NCI-H446 treated with DMSO at 0.1 percent for 48 hours (cell line): ENCODE data around the gene DGKG.

ENCODE experiments used
- DNase-seq: peaks from one replicate; lab custom pipeline; 2025; lab: John Stamatoyannopoulos, UW

The DGKG gene

DNA sequence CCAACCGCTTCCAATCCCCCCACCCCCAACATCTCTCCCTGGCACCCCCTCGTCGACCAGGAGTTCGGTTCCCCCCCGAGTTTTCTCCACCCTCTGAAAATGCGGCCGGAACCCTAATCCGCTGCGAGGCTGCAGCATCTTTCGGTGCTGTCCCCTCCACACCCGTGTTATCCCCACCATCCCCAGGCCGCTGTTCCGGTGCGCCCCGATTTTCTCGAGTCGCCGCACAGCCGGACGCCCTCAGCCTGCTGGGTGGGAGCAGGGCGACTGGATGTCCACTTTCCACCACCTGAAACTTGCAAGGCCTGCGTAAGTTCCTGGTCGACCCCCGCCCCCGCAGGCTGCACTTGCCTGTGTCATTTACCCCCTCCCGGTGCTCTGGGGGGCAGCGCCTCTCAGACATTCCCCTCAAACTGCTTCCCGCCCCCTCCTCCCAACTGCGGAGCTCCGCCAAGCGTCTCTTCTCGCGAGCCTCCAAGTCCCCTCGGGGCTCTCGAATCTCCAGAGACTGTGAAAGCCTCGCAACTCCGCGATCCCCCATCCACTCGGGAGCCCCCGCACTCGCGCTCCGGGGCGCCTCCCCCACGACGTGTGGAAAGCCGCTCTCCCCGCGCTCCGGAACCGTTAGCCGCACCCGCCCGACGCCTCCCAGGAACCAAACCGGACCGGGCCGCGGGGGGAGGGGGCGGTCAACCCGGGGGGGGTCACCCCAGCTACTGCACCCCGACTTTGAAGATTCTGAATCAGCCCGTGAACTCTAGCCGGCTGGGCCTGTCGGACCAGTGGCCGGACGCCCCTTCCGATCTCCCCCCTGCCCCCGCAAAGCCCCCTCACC, 253.7 kb downstream of the DGKG start:
- no peak for DNase-seq

DNA sequence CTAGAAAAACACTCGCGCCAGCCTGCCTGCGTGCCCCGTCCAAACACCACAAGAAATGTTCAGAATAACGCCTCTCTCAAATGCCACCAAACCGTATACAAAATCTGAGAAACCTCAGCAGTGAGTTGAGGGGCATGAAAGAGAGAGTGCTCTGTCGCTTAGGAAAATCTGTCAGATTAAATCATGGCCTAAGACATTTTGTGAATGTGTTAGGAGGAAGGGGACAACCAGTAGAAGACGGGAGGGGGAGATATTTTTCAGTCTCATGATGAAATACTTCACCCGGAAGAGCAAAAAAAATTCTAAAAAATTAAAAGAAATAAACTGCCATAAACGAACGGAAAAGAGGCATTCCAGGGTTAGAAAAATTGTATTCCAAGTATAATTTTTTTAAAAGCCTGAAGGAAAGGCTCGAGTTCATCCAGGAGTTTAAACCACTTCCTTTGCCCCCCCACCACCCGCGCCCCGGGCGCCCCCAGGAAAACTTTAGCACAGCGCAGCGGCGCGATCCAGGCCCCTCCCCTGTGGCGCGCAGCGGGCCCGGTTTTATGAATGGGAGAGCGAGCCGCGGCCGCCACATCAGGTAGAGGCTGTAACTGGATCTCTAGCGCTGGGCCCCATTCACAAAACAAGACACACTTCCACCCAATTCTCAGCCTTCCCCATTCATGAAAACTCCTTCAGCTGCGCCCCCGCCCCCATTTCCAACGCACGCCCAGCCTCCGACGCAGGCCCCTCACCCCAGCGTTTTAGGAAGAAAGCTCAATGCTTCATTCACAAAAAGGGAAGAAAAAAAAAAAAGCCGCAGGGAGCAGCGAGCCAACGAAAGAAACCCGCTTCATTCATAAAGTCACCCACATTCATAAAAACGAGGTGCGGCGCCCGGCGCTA, 254.6 kb downstream of the DGKG start:
- DNase-seq = peak; percentile 83

DNA sequence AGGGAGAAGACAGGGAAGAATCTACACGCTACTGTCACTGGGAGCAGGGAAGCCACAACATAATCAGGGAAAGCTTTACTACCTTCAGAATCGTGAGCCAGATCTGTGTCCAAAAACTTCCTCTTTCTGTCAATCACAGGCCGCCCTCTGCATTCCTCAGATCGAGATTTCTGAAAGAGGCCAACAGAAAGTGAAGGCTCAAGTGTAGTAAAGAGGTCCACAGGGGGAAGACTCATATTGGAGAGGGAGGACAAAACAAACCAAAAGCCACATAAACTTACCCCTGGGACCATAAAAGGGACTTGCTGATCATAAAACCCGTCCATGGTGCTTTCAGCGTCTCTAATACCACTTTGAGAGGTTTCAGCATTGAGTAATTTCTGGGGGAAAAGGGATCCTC, 256.5 kb downstream of the DGKG start:
- DNase-seq = no peak

DNA sequence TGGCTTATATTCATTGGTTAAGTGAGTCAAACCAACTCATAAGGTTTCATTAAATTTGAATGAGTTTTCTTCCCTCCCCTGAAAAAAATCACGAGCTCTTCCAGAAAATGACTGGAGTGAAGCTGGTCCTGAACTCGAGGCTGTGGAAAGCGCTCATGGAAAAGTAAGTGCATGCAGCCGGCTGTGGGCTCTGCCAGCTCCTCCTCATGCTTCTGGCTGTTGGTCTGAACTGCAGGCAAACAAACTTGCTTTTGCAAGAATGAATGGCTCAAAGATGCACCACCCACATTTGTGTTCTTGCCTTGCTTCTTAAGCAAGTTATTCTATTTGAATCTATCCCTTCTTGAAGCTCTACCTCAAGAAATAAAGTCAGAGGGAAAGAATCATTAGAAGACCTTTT, 259.3 kb downstream of the DGKG start:
- peak; percentile 42 for DNase-seq

DNA sequence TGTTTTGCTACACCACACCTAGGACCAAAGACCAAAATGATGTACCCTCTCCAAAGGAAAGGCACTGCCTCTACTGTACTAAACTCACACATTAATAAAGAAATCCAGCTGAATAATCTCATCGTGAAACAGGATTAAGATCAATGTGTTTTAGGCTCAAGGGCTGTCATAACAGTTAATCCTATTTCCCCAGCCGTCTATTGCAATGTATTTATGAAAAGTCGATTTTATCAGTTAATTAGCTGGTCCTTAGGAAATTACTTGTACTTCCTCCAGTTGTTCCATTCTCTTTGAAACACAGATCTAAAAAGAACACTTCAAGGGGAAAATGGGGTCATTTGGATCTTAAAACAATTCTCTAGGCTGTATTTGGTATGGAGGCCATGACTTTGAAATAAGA, 261.6 kb downstream of the DGKG start:
- DNase-seq = no peak

DNA sequence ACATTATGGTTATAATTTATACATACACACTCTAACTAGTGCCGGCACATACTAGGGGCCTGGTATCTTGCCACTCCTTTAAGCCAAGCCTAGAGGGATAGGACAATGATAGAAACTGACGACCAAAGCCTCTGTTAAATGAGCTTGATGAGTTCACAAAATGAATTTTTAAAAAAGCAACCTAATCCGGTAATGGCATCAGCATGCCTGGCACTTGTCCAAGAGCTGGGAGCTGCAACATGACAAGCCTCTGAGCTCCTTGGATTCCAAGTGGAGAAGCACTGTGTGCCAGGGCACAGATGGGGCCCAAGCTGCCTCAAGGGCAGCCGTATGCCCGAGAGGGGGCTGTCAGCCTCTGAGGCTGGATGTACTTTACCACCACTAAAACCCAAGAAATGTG, 262.9 kb downstream of the DGKG start:
- DNase-seq = peak; percentile 95

DNA sequence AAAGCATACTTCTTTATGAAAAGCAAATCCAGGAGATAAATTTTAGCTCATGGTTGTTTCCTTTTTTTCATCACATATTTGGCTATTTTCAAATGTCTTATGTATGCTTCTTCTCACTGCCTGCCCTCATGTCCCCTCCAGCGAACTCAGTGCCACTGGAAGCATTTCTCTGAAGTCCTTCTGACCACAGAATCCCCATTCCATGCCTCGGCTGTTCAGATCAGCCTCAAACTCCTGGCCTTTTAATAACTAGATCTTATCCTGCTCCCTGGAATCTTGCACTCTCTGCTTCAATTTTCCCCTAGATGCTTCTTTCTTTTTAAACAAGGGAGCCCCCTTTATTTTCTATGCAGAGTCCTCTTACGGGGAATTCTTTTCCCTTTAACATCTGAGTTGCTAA, 263.3 kb downstream of the DGKG start:
- no peak for DNase-seq

DNA sequence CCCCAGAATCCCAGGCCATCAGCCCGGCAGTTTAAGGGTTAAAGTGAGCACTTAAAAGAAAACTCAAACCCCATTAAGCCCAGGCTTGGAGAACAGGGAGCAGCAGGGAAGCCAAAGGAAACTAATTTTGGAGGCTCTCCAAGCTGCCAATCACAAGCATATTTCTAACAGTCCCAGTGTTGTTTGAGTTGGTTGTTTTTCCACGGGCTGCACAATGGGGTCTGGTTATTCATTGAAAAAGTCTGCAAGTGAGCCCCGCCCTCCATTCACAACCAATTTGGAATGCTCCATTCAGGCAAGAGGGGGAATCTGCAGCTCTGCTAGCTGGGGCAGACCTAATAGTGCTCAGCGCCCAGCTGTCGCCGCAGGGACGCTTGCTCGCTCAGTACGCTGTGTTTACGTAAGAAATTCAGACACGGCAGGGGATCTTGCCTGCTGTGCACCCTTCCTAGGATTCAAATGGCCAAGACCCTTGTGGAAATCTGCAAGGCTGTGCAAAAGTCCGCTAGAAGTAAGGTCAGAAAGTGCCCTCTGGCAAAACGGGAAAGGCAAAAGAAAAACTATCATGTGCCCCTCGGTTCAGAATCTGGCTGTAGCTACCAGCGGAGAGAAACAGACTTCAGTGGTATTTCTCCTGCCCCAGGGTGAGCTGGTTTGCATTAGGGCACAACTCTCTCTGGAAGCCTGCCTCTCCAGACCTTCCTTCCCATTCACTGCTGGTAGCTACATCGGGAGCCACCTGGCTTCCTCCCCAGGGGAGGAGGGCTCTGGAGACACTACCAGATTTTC, 264.2 kb downstream of the DGKG start:
- DNase-seq = peak; percentile 98

DNA sequence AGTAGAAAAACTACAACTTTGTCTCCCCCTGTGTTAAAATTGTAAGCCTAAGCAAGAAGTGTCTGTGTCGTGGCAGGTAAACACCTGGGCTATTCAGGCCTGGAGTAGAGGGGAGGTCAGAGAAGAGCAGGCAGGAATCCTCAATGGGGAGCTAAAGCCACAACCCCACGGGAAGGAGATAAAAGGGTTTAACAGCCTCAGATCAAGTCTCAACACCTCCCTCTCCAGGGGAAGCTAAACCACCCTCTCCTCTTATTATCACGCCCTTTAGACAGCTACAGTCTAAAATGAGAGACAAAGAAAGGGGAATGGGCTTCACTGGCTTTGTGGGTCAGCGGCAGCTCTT, 264.7 kb downstream of the DGKG start:
- DNase-seq = no peak
